H7 (cell line): ENCODE results near the gene HTR3D. TPM values are rescaled to one million over a fixed set of nuclear protein-coding genes. Genes with fewer than 3 reads are reported as not detected.
"Not testable (repeated sequence)": the region's sequence is repeated elsewhere in the genome, so short reads cannot be mapped to it uniquely, and the experiment has no call there.

Source experiments
- DNase-seq: peaks from one replicate; pipeline ENCODE4 v3.0.0; 2012
- H3K27me3 ChIP-seq: 2 replicates; pipeline ENCODE4 v1.6.0; 2011; ENCODE audit warnings: mild to moderate bottlenecking, low read length; ENCODE audit not compliant: control insufficient read depth, insufficient read depth
- H3K36me3 ChIP-seq: replicated peaks from 2 replicates; pipeline ENCODE4 v1.5.1; 2011; ENCODE audit warnings: low read length; ENCODE audit not compliant: control insufficient read depth, insufficient read depth
- H3K4me3 ChIP-seq: 2 replicates; pipeline ENCODE4 v1.5.1; 2011; ENCODE audit warnings: low read depth, mild to moderate bottlenecking, control low read depth, low read length, moderate library complexity; ENCODE audit not compliant: insufficient read depth
- total RNA-seq: library from RNA; depleted of rRNA; stranded (reverse); fragments of >200 nt; shearing (Covaris generic); gene quantifications from 2 replicates; pipeline ENCODE4 v1.2.3, GENCODE V29; 2014

HTR3D gene
- total RNA-seq, 1 experiment from 2014 or later: not detected

DNA sequence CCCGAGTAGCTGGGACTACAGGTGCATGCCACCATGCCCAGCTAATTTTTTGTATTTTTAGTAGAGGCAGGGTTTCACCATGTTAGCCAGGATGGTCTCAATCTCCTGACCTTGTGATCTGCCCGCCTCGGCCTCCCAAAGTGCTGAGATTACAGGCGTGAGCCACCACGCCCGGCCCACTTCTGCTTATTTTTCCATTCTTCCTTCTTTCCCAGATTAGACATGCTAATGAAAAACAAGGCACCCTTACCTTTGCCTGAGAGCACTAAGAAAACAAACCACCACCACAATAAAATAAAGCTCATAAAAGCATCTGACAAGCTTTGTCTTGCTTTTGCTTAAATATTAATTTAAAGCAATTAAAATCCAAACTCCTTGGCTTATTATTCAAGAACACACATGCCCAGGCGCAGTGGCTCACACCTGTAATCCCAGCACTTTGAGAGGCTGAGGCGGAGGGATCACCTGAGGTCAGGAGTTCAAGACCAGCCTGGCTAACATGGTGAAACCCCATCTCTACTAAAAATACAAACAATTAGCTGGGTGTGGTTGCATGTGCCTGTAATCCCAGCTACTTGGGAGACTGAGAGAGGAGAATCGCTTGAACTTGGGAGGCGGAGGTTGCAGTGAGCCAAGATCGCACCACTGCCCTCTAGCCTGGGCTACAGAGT, 24.3 kb upstream of the HTR3D start:
- not testable (repeated sequence) for DNase-seq, H3K27me3 ChIP-seq, H3K36me3 ChIP-seq, H3K4me3 ChIP-seq

- no peak overlapping the region for H3K4me3 ChIP-seq
- no peak for DNase-seq
- H3K27me3 ChIP-seq: no peaks in the 10 kb centered on the region
- H3K36me3 ChIP-seq: peaks cover 2% of the 10 kb centered on the region; the same call in 1 of the 2 replicates
Measured at GRCh38 chr3:184008161-184008560, 23.4 kb upstream of the HTR3D start.

DNA sequence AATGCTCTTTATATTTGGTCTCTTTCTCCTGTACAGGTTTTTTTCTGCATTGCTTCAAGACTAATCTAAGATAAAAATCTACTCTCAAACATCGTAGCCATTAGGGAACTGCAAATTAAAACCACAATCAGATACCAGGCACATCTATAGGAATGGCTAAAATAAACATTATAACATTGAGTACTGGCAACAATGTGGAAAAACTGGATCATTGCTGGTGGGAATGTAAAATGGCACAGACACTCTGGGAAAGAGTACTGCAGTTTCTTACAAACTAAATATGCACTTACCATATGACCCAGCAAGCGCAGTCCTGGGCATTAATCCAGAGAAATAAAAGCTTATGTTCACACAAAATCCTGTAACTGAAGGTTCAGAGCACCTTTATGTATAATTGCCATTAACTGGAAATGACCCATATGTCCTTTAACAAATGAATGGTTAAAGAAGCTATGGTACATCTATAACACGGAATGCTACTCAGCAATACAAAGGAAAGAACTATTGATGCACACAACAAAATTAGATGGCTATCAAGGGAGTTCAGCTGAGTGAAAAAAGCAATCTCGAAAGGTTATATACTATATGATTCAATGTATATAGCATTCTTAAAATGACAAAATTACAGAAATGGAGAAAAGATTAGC, 20.2 kb upstream of the HTR3D start:
- H3K4me3 ChIP-seq: no peak overlapping the region
- H3K36me3 ChIP-seq: peaks cover 2% of the 10 kb centered on the region; the same call in 1 of the 2 replicates
- no peaks in the 10 kb centered on the region for H3K27me3 ChIP-seq
- no peak for DNase-seq

- Histone ChIP-seq H3K4me3 (no peak overlapping the region), H3K27me3 (no peaks in the 10 kb centered on the region; the same call in 1 of the 2 replicates), H3K36me3 (peaks cover 2% of the 10 kb centered on the region; the same call in 1 of the 2 replicates)
- no peak for DNase-seq
Measured at GRCh38 chr3:184011937-184012889, 19.3 kb upstream of the HTR3D start.

DNA sequence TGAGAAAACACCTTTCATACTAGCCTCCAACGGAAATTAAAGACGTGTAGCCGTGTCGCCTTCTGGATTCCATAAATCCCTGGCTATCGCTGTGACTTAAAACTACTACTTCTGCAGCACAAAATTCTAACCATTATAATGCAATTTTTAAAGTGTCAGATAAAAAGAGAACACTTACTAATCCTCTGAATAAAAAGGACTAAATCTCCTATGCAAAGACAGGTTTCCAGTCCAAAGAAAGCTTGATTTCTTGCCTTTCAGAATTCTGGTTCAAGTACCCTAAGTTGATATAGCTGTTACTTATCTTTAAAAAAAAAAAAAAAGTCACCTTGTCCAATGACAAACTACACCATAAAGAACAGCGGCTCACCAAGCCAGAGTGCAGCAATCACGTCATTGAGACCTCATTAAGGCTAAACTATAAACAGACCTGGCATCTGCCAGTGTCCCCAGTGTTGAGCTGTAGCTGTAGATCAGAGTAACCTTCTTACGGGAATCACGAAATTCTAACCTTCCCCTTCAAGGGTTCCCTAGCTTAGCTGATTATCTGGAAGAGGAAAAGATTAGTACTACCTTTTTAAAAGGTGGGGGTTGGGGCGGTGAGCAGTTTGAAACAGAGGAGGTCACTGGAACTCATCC, 16.0 kb upstream of the HTR3D start:
- peaks cover 2% of the 10 kb centered on the region; the same call in 1 of the 2 replicates for H3K36me3 ChIP-seq

DNA sequence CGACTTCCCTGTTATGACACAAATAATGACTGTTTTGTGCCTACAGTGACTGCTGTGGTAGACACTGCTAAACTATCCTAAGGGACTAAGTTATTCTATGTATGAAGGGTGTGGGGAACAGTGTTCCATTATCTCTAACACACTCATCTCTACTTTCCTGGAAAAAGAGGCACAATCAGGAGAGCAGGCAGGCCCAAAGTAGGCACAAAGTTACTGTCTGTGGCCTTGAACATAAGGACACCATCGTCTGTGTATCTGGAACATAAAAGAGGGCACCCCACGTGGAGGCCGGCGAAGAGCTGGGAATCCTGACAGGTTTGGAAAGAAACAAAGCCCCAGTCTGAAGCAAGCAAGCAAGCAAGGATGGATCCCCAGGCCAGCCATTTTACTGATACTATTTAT, 15.4 kb upstream of the HTR3D start:
- DNase-seq: no peak
- Histone ChIP-seq H3K4me3 (no peak overlapping the region), H3K27me3 (no peaks in the 10 kb centered on the region; the same call in 1 of the 2 replicates), H3K36me3 (peaks cover 2% of the 10 kb centered on the region; the same call in 1 of the 2 replicates)

More for the DNA sequence above, 16.0 kb upstream of the HTR3D start:
- DNase-seq: no peak
- Histone ChIP-seq H3K27me3 (no peaks in the 10 kb centered on the region; the same call in 1 of the 2 replicates), H3K4me3 (no peak overlapping the region)

GRCh38 chr3:184016811-184017671, 14.5 kb upstream of the HTR3D start:
- Histone ChIP-seq H3K36me3 (no peaks in the 10 kb centered on the region; the same call in 1 of the 2 replicates), H3K27me3 (no peaks in the 10 kb centered on the region; the same call in 1 of the 2 replicates), H3K4me3 (peak overlapping the region; percentile 98)
- DNase-seq: peak; percentile 91

DNA sequence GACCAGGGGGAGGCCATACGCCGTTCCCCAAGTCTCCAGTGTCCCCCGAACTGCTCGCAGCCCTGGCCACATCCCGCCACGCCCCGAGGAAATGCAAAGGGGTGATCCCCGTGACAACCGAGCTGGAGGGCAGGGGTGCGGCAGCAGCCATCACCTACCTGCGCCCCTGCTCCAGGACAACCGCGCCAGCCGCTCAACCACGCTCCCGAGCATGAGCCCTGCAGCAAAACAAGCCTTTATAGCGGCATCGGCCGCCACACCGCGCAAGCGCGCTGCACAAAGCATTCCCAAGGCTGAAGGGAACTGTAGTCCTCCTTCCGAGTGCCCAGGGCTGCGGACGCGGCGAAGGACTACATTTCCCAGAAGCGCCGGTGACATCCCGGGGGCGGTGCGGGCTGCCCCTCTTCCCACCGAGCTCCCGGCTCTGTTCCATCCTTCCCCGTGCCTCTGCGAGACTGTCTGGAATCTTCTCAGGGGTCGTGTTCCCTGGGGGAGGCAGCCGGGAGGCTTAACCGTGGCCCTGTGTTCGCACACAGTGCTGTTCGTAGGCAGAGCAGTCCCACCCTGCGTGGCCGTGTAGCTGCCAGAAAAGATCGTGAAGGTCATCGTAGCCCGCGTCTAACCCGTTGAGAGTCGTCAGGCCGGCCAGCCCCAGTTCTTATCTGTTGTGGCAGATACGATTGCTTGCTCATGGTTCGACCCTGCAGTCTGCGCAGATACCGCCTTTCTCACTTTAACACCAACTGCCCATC, 13.7 kb upstream of the HTR3D start, which contains the start of gene ABCC5:
ABCC5 (minus strand) TSS at position 213 of the 752 bp plus-strand sequence. CDS start 3,492 bp downstream, outside the sequence.
- Histone ChIP-seq H3K4me3 (peak within 1 kb of the TSS; percentile 98), H3K36me3 (no peaks in the 10 kb centered on the region; the same call in 1 of the 2 replicates), H3K27me3 (no peaks in the 10 kb centered on the region; the same call in 1 of the 2 replicates)
- peak; percentile 93 for DNase-seq

- Histone ChIP-seq H3K4me3 (peak overlapping the region; percentile 98), H3K36me3 (no peaks in the 10 kb centered on the region), H3K27me3 (no peaks in the 10 kb centered on the region; the same call in 1 of the 2 replicates)
- no peak for DNase-seq
Measured at GRCh38 chr3:184018424-184018973, 13.0 kb upstream of the HTR3D start.

DNA sequence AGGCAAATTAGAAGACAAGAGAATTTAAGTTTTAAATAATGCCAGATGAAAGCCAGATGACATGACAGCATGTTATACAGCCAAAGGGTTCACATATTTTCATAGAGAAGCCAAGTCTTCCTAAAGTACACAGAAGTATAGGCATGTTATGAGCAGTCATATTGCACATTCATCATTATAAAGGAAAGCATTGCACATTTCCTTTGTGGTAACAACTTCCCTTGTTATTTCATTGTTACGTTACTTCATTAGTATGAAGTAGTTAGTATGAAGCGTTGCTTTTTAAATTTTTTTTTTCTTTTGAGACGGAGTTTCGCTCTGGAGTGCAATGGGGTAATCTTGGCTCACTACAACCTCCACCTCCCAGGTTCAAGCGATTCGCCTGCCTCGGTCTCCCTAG, 9.2 kb upstream of the HTR3D start:
- Histone ChIP-seq H3K27me3 (no peaks in the 10 kb centered on the region), H3K36me3 (no peaks in the 10 kb centered on the region), H3K4me3 (no peak overlapping the region)
- no peak for DNase-seq

DNA sequence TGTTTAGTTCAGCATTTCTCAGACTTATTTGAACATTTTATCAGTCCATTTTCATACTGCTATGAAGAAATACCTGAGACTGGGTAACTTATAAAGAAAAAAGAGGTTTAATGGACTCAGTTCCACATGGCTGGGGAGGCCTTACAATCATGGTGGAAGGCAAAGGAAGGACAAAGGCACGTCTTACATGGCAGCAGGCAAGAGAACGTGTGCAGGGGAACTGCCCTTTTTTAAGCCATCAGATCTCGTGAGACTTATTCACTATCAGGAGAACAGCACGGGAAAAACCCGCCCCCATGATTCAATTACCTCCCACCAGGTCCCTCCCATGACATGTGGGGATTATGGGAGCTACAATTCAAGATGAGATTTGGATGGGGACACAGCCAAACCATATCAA, 6.3 kb upstream of the HTR3D start:
- not testable (repeated sequence) for DNase-seq

DNA sequence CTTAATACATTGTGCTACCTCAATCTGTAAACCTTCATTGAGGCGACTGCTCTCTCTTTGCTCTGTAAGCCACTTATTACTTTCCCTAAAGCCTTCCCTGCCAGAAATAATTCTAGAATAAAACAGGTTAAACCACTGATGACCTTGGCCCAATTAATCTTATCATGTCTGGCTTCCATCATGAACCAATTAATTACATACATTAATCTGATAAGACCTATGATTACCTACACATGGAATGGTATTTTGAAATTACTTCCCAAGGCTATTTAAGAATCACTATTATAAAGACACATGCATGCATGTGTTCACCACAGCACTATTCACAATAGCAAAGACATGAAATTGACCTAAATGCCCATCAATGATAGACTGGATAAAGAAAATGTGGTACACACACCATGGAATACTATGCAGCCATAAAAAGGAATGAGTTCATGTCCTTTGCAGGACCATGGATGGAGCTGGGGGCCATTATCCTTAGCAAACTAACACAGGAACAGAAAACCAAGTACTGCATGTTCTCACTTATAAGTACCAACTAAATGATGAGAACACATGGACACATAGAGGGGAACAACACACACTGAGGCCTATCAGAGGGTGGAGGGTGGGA, 3.2 kb upstream of the HTR3D start:
- H3K36me3 ChIP-seq, DNase-seq, H3K4me3 ChIP-seq, H3K27me3 ChIP-seq: not testable (repeated sequence)

More for the DNA sequence above, 6.3 kb upstream of the HTR3D start:
- H3K27me3 ChIP-seq, H3K4me3 ChIP-seq, H3K36me3 ChIP-seq: not testable (repeated sequence)
